Amygdala (tissue), 56 donors: Measurements from ENCODE around the gene ACTBL2.
"Not testable (repeated sequence)": the region's sequence is repeated elsewhere in the genome, so short reads cannot be mapped to it uniquely, and the experiment has no call there.

ENCODE experiments used
- DNase-seq, 56 donors: peaks; one replicate each; lab custom pipeline; 2025; lab: John Stamatoyannopoulos, UW

Gene ACTBL2

GRCh38 chr5:57482671-57483106, at the start of gene ACTBL2:
Gene ACTBL2, minus strand, starts transcription at chr5:57482811. Its CDS starts 104 bp downstream, at chr5:57482707.
- DNase-seq = no peak

- no peak for DNase-seq
These were observed 48.7 kb upstream of the ACTBL2 start for GRCh38 chr5:57531333-57531732.

GRCh38 chr5:57529864-57530263, 47.3 kb upstream of the ACTBL2 start:
- DNase-seq = no peak

- DNase-seq = no peak
These were observed 45.3 kb upstream of the ACTBL2 start for GRCh38 chr5:57527870-57528269.

- DNase-seq = no peak
These were observed 41.9 kb upstream of the ACTBL2 start for GRCh38 chr5:57524348-57525060.

GRCh38 chr5:57522477-57522876, 39.9 kb upstream of the ACTBL2 start:
- not testable (repeated sequence) for DNase-seq

GRCh38 chr5:57518415-57518814, 35.8 kb upstream of the ACTBL2 start:
- not testable (repeated sequence) for DNase-seq

- no peak for DNase-seq
These were observed 34.6 kb upstream of the ACTBL2 start for GRCh38 chr5:57517250-57517649.

GRCh38 chr5:57513785-57514184, 31.2 kb upstream of the ACTBL2 start:
- no peak for DNase-seq

- DNase-seq = no peak
These were observed 28.7 kb upstream of the ACTBL2 start for GRCh38 chr5:57511321-57511720.

- DNase-seq = no peak
These were observed 27.1 kb upstream of the ACTBL2 start for GRCh38 chr5:57509501-57510260.

GRCh38 chr5:57508211-57508610, 25.6 kb upstream of the ACTBL2 start:
- no peak for DNase-seq

- peak in 2 of 56 donors; percentile 9 to 13 for DNase-seq
These were observed 22.9 kb upstream of the ACTBL2 start for GRCh38 chr5:57505272-57506200.

GRCh38 chr5:57504357-57504756, 21.7 kb upstream of the ACTBL2 start:
- no peak for DNase-seq

GRCh38 chr5:57503433-57503832, 20.8 kb upstream of the ACTBL2 start:
- DNase-seq = no peak

GRCh38 chr5:57501414-57502201, 19.0 kb upstream of the ACTBL2 start:
- peak in 8 of 56 donors; percentile 6 to 58 (median 22) for DNase-seq

GRCh38 chr5:57499262-57500050, 16.8 kb upstream of the ACTBL2 start:
- DNase-seq = peak in 10 of 56 donors; percentile 4 to 58 (median 20)

GRCh38 chr5:57497733-57498132, 15.1 kb upstream of the ACTBL2 start:
- no peak for DNase-seq
